AG10803 (cell line): ENCODE measurements around the gene CAMSAP1.

Source experiments
- DNase-seq: peaks from one replicate; pipeline ENCODE4 v3.0.0; 2010; ENCODE audit warnings: low read depth
- H3K4me3 ChIP-seq: 2 replicates; pipeline ENCODE4 v1.5.1; 2011; ENCODE audit warnings: mild to moderate bottlenecking, low read length, control low read depth
- TF ChIP-seq, protein P1 (sequence below): conservative IDR thresholded peaks from 2 replicates; pipeline ENCODE4 v1.5.1; 2011; ENCODE audit warnings: mild to moderate bottlenecking, low read length, control low read depth, inconsistent platforms

Gene CAMSAP1

DNA sequence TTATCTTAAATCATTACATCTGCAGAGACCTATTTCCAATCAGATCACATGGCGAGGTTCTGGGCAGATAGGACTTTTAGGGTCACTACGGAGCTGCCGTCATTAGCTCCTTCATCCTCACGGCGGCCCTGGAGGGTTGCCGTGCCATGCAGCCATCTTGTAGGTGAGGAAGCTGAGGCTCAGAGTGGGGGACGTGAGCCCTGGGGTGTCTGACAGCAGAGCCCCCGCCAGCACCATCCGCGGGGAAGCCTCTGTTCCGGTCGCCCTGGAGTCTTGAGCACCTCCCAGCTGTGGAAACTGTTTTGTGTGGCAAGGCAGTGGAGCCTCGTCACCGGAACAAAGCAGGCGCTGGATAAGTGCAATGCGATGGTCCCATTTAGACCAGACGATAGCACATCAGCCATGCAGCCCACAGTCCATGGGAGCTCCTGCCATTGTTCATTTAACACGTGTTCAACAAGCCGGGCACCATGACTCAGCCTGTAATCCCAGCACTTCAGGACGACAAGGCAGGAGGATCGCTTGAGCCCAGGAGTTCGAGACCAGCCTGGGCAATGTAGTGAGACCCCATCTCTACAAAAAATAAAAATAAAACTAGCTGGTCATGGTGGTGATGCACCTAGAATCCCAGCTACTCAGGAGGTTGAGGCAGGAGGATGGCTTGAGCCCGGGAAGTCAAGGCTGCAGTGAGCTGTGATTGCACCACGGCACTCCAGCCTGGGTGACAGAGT is 143.5 kb downstream of the CAMSAP1 start:
- H3K4me3 ChIP-seq = no peak overlapping the region
- no peak for DNase-seq
- TF ChIP-seq, protein P1, sequence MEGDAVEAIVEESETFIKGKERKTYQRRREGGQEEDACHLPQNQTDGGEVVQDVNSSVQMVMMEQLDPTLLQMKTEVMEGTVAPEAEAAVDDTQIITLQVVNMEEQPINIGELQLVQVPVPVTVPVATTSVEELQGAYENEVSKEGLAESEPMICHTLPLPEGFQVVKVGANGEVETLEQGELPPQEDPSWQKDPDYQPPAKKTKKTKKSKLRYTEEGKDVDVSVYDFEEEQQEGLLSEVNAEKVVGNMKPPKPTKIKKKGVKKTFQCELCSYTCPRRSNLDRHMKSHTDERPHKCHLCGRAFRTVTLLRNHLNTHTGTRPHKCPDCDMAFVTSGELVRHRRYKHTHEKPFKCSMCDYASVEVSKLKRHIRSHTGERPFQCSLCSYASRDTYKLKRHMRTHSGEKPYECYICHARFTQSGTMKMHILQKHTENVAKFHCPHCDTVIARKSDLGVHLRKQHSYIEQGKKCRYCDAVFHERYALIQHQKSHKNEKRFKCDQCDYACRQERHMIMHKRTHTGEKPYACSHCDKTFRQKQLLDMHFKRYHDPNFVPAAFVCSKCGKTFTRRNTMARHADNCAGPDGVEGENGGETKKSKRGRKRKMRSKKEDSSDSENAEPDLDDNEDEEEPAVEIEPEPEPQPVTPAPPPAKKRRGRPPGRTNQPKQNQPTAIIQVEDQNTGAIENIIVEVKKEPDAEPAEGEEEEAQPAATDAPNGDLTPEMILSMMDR = no peak

DNA sequence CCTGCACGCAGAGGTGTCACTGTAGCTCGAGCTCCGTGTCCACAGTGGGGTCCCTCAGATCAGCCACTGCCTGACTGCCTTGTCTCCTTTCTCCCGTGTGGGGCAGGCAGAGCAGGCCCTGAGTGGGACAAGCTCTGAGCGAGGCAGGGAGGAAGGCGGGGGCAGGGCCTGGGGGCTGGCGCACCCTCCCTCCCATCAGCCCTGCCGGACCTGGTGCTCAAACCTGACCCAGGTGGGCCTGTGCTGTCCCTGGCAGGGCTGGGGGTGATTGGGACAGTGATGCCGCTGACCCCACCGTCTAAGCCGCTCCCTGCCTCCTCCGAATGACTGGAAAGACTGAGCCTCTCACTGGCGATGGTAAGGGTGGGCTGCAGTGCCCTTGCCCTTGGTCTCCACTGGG is 144.4 kb downstream of the CAMSAP1 start:
- H3K4me3 ChIP-seq = no peak overlapping the region
- TF ChIP-seq, protein P1 = no peak
- DNase-seq = no peak

DNA sequence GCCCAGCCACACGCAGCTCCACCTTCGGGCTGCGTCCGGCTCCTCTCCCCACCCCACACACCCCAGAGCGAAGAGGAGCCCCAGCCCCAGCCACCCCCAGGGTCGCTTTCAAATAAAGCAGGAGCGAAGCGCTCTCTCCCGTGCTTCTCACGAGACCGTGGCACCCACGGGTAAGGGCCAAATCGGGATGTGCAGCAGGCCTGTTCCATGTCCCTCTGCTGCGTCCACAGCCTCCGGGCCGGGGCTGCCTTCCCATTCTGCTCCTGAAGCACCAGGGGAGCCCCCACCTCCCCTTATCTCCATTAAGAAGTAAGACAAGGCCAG is 145.5 kb downstream of the CAMSAP1 start:
- no peak for DNase-seq
- H3K4me3 ChIP-seq = no peak overlapping the region
- TF ChIP-seq, protein P1 = no peak

DNA sequence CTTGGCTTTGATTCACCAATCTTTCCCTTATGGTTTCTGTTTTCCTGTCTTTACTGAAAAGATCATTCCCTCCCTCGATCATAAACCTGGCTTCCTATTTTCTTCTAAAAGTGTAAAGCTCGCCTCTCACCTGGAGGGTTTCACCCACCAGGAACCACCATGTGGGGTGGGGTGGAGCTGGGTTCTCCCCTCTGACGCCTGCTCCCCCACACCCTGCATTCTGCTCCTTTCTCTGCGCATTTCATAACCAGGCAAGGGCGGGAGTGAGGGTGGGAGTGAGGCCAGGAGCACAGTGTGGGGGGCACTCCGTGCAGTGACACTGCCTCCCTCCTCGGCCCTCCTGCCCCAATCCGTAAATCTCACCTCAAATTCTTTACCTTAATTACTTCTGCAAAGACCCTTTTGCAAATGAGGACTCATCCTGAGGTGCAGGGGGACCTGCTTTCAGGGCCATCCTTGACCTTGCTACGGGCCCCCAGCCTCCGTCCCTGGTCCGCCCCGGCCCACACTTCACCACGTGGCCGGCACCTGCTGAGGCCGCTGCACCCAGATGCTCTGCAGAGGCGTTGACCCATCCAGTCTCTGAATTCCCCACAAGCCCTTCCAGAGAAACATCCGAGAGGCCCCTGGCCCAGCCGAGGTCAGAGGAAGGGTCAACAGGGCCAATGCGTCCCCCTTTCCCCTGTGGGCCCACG is 146.0 kb downstream of the CAMSAP1 start:
- no peak for DNase-seq
- TF ChIP-seq, protein P1 = no peak
- H3K4me3 ChIP-seq = no peak overlapping the region

DNA sequence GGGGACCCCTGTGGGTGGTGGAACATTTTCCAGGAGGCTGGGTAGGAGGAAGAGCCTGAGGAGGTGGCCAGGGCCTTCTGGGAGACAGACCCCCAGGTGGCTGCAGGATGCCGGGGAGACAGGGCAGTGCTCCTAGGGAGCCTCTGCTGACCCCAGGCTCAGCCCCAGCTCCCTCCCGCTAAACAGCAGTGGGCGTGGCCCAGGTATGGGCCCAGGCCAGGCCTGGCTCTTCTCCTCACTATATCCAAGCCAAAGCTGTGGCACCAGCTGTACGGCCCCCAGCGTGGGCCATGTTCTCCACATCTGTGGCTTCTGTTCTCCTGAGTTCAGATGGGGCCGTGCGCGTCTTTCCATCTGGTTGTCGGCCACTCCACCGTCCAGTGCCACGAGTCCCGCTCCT is 146.9 kb downstream of the CAMSAP1 start:
- TF ChIP-seq, protein P1 = no peak
- DNase-seq = no peak
- no peak overlapping the region for H3K4me3 ChIP-seq

DNA sequence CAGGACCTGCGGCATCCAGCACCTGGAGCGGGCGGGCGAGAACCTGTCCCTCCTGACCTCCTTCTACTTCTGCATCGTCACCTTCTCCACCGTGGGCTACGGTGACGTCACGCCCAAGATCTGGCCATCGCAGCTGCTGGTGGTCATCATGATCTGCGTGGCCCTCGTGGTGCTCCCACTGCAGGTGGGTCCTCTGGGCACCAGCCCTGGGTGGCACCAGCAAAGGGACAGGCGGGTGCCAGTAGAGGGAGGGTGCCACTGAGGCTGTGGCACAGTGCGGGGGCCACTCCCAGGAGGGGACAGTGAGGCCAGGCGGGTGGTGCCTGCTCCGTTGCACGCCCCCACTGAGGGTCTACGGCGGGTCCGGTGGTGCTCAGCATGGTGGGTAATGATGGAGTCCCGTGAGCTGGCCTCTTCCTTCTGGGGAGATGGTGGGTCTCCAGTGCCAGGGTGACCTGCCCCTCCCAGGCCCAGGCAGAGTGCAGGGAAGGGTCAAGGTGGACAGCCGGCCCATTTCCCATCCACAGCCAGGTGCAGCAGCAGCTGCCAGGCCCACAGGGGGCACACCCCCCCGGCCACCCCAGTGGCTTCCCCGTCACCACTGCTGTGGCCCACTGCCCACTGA is 147.6 kb downstream of the CAMSAP1 start:
- no peak overlapping the region for H3K4me3 ChIP-seq
- TF ChIP-seq, protein P1 = no peak
- DNase-seq = no peak

DNA sequence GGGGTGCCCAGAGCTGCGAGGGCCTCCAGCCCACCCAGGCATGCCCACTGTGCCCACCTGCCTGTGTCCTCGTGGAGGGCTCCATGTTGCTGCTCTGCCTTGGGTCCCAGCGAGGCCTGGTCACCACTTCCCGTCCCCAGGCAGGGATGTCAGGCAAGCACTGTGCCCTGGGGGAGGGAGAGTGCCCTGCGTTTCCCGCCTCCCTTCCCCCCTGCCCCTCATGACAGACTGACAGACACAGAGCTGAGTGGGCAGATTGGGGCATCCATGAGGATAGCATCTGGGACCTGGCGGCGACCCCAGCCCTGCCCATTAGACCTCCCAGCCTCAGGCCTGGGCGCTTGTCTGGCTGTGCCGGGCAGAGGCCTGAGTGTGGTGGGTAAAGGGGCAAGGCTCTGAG is 148.5 kb downstream of the CAMSAP1 start:
- no peak for DNase-seq
- no peak overlapping the region for H3K4me3 ChIP-seq
- TF ChIP-seq, protein P1 = no peak
